H1 (cell line): ENCODE measurements around the gene ARHGEF25. TPM values are rescaled to one million over a fixed set of nuclear protein-coding genes. Genes with fewer than 3 reads are reported as not detected.
"Not testable (repeated sequence)": the region's sequence is repeated elsewhere in the genome, so short reads cannot be mapped to it uniquely, and the experiment has no call there.

ENCODE experiments used
- CTCF ChIA-PET: fragments of 300-600 bp; sonication (Branson Sonifier 250); formaldehyde crosslinking; loops from one replicate; lab custom pipeline; 2021; ENCODE audit not compliant: partially characterized antibody; lab: Charles Lee
- POLR2A ChIA-PET: fragments of 300-600 bp; sonication (Branson Sonifier 250); formaldehyde crosslinking; loops from one replicate; lab custom pipeline; 2021; ENCODE audit warnings: inconsistent platforms; ENCODE audit not compliant: partially characterized antibody; lab: Charles Lee
- DNase-seq, 2 experiments: peaks; one replicate each; pipeline versions ENCODE4 v3.0.0 to v3.0.0-alpha.2; 2010 to 2022; ENCODE audit warnings: low spot score in 2 of 2, low read depth in 1 of 2, mixed read lengths in 1 of 2
- FAIRE-seq: peaks from 2 replicates; lab custom pipeline; 2011; peaks lifted over from hg19 to GRCh38; lab: Jason Lieb, UNC
- H2AFZ ChIP-seq: 2 replicates; pipeline ENCODE4 v1.8.1; 2012; ENCODE audit warnings: low read length, inconsistent platforms
- H2AK5ac ChIP-seq: 2 replicates; pipeline ENCODE4 v1.6.1; 2013; ENCODE audit warnings: low read depth, low read length
- H2BK120ac ChIP-seq: replicated peaks from 2 replicates; pipeline ENCODE3; 2013; ENCODE audit warnings: low read depth, low read length, inconsistent platforms
- H2BK12ac ChIP-seq: 2 replicates; pipeline ENCODE4 v1.6.1; 2013; ENCODE audit warnings: low read depth, low read length
- H2BK15ac ChIP-seq: 2 replicates; pipeline ENCODE4 v1.6.1; 2013; ENCODE audit warnings: low read length
- H2BK20ac ChIP-seq: 2 replicates; pipeline ENCODE4 v1.6.1; 2013; ENCODE audit warnings: low read length
- H2BK5ac ChIP-seq: 2 replicates; pipeline ENCODE4 v1.6.1; 2013; ENCODE audit warnings: low read depth, low read length
- H3K14ac ChIP-seq: 2 replicates; pipeline ENCODE4 v1.6.1; 2013; ENCODE audit warnings: inconsistent platforms; ENCODE audit not compliant: insufficient read length
- H3K18ac ChIP-seq: 2 replicates; pipeline ENCODE4 v1.6.1; 2013; ENCODE audit warnings: low read length; ENCODE audit errors: extremely low read depth
- H3K23ac ChIP-seq: 2 replicates; pipeline ENCODE4 v1.6.1; 2013; ENCODE audit warnings: inconsistent platforms; ENCODE audit not compliant: insufficient read length
- H3K23me2 ChIP-seq: 2 replicates; pipeline ENCODE4 v1.6.1; 2013; ENCODE audit warnings: low read depth, low read length
- H3K27ac ChIP-seq: 2 replicates; pipeline ENCODE4 v1.6.1; 2011; ENCODE audit warnings: low read depth, low read length, inconsistent platforms
- H3K27me3 ChIP-seq, 4 experiments: replicated peaks in 1 of 4; 1 replicate in 1 of 4; 2 replicates in 3 of 4; pipeline versions ENCODE4 v1.6.1 to v1.8.1; 2011 to 2013; ENCODE audit warnings: low read length in 3 of 4, mild to moderate bottlenecking in 3 of 4, inconsistent platforms in 2 of 4, mixed read lengths in 2 of 4, moderate library complexity in 1 of 4; ENCODE audit not compliant: control insufficient read depth in 3 of 4, insufficient read depth in 3 of 4; ENCODE audit errors: extremely low read depth in 1 of 4
- H3K36me3 ChIP-seq, 4 experiments: 2 replicates each; pipeline versions ENCODE4 v1.6.1 to v1.8.1; 2011 to 2013; ENCODE audit warnings: mild to moderate bottlenecking in 4 of 4, low read length in 3 of 4, moderate library complexity in 2 of 4, control low read depth in 1 of 4, inconsistent platforms in 1 of 4; ENCODE audit not compliant: insufficient read depth in 4 of 4, control insufficient read depth in 2 of 4
- H3K4ac ChIP-seq: replicated peaks from 2 replicates; pipeline ENCODE3; 2013; ENCODE audit warnings: low read length, low read depth, mixed read lengths, inconsistent platforms; ENCODE audit not compliant: insufficient read length
- H3K4me1 ChIP-seq, 4 experiments: replicated peaks in 1 of 4; 1 replicate in 1 of 4; 2 replicates in 3 of 4; pipeline versions ENCODE4 v1.6.1 to v1.8.1; 2011 to 2013; ENCODE audit warnings: low read length in 3 of 4, inconsistent platforms in 2 of 4, mixed read lengths in 1 of 4; ENCODE audit not compliant: insufficient read depth in 4 of 4, control insufficient read depth in 3 of 4
- H3K4me2 ChIP-seq, 2 experiments: 2 replicates each; pipeline versions ENCODE4 v1.6.1 to v1.8.1; 2011 to 2013; ENCODE audit warnings: low read depth in 2 of 2, low read length in 2 of 2, control low read depth in 1 of 2, inconsistent platforms in 1 of 2, mild to moderate bottlenecking in 1 of 2; ENCODE audit not compliant: insufficient read depth in 1 of 2
- H3K4me3 ChIP-seq, 4 experiments: fragments of 200-600, 300-600 bp in 1 of 4; sonication (generic), shearing (Covaris generic), sonication (Bioruptor Twin) in 1 of 4; 2 replicates each; pipeline versions ENCODE4 v1.5.1 to v1.8.1; 2011 to 2016; ENCODE audit warnings: low read length in 4 of 4, low read depth in 3 of 4, control low read depth in 2 of 4, inconsistent platforms in 2 of 4, mild to moderate bottlenecking in 2 of 4, mixed read lengths in 1 of 4, moderate library complexity in 1 of 4; ENCODE audit not compliant: insufficient read depth in 2 of 4; ENCODE audit errors: extremely low read depth in 1 of 4
- H3K56ac ChIP-seq: replicated peaks from 2 replicates; pipeline ENCODE3; 2013; ENCODE audit warnings: low read depth, mild to moderate bottlenecking, mixed read lengths, low read length, inconsistent platforms; ENCODE audit not compliant: insufficient read length
- H3K79me1 ChIP-seq: 2 replicates; pipeline ENCODE4 v1.6.1; 2013; ENCODE audit warnings: low read depth, low read length, control low read depth
- H3K79me2 ChIP-seq, 2 experiments: 2 replicates each; pipeline versions ENCODE4 v1.6.1 to v1.8.1; 2012 to 2013; ENCODE audit warnings: low read length in 2 of 2, mild to moderate bottlenecking in 2 of 2, inconsistent platforms in 1 of 2; ENCODE audit not compliant: insufficient read depth in 2 of 2, control insufficient read depth in 1 of 2
- H3K9ac ChIP-seq, 4 experiments: replicated peaks in 1 of 4; 1 replicate in 1 of 4; 2 replicates in 3 of 4; pipeline versions ENCODE4 v1.6.1 to v1.8.1; 2011 to 2013; ENCODE audit warnings: low read depth in 3 of 4, low read length in 3 of 4, control low read depth in 2 of 4, mild to moderate bottlenecking in 2 of 4, moderate library complexity in 2 of 4, inconsistent platforms in 1 of 4; ENCODE audit errors: extremely low read depth in 1 of 4
- H3K9me3 ChIP-seq, 2 experiments: 2 replicates each; pipeline versions ENCODE4 v1.6.1 to v1.8.1; 2012 to 2013; ENCODE audit warnings: mild to moderate bottlenecking in 2 of 2, moderate library complexity in 2 of 2, control low read depth in 1 of 2, inconsistent platforms in 1 of 2, low read depth in 1 of 2, low read length in 1 of 2, mixed read lengths in 1 of 2; ENCODE audit not compliant: insufficient read depth in 2 of 2
- H4K20me1 ChIP-seq, 2 experiments: replicated peaks in 1 of 2; 2 replicates each; pipeline versions ENCODE3 to v1.8.1; 2011 to 2013; ENCODE audit warnings: inconsistent platforms in 2 of 2, low read length in 2 of 2, mild to moderate bottlenecking in 1 of 2; ENCODE audit not compliant: insufficient read depth in 2 of 2, control insufficient read depth in 1 of 2
- H4K5ac ChIP-seq: 2 replicates; pipeline ENCODE4 v1.6.1; 2013; ENCODE audit warnings: low read length, low read depth, mixed read lengths, inconsistent platforms; ENCODE audit not compliant: insufficient read length
- H4K8ac ChIP-seq: 2 replicates; pipeline ENCODE4 v1.8.0; 2013; ENCODE audit warnings: mild to moderate bottlenecking, moderate library complexity, low read length, inconsistent platforms; ENCODE audit not compliant: insufficient read depth; ENCODE audit errors: extremely low read depth
- H4K91ac ChIP-seq: replicated peaks from 2 replicates; pipeline ENCODE3; 2013; ENCODE audit warnings: low read length, mixed read lengths, inconsistent platforms; ENCODE audit not compliant: insufficient read length
- SIN3A ChIP-seq, 2 experiments: IDR thresholded peaks in 1 of 2; conservative IDR thresholded peaks in 1 of 2; 2 replicates each; pipeline ENCODE4 v1.6.1; 2011 to 2012; ENCODE audit warnings: low read length in 2 of 2, improper control_type of control experiment in 1 of 2, low read depth in 1 of 2, mild to moderate bottlenecking in 1 of 2
- WGBS, 2 experiments: shearing (Covaris generic) in 1 of 2; methylation state at CpG; one replicate each; pipeline versions ENCODE4 v1.1.6 to v1.1.7; 2013 to 2015; ENCODE audit warnings: low lambda C conversion rate in 2 of 2, mixed read lengths in 2 of 2, inconsistent platforms in 1 of 2, low coverage in 1 of 2, missing lambda C conversion rate in 1 of 2; ENCODE audit not compliant: insufficient replicate concordance in 2 of 2, insufficient coverage in 1 of 2, insufficient read length in 1 of 2; ENCODE audit errors: extremely low coverage in 1 of 2, missing lambda C conversion rate in 1 of 2; 5-methylcytosine and 5-hydroxymethylcytosine counted together
- polyA plus RNA-seq, 7 experiments: library from polyadenylated mRNA; depleted of rRNA in 3 of 7; stranded (reverse) in 5 of 7; unstranded in 2 of 7; fragments of >200 nt in 5 of 7; fragments of 200-250 nt in 2 of 7; gene quantifications; 1 replicate in 5 of 7; 2 replicates in 1 of 7; 4 replicates in 1 of 7; pipeline versions ENCODE4 v1.2.1 to v1.2.3, GENCODE V29; 2011 to 2013; ENCODE audit warnings: missing spikeins in 2 of 7, mixed read lengths in 2 of 7
- total RNA-seq: library from RNA; stranded (reverse); fragmentation: NEBNext Ultra II Directional; extraction: Animal tissue kit (Norgen Biotek cat#: 25700); gene quantifications from 2 replicates; pipeline ENCODE4 v1.2.1, GENCODE V29; 2021

ARHGEF25 gene
- total and polyA plus RNA-seq, 2 of the 8 experiments (the other 6 are each of a cell fraction or from before 2014, with no cell fraction given): 5.9 to 8.8 TPM

DNA sequence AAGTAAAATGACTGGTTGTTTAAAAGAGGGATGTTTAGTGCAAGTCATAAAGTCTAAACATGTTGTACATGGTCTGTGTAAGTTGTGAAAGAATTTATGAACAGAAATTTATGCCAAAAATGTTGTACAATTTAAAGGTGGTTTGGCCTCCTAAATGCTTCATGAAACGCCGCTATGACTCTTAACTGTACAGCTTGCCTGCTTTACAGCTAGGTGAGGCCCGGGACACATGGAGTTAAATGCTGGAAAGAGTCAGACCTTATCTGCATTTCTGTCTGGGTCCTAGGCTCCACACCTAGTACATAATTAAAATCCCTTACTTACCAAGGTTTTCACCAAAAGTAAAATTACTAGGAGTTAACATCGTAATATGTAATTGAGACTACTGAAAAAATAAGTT is 50.1 kb downstream of the ARHGEF25 start (continued):
- TF ChIP-seq SIN3A (conservative IDR thresholded peaks at IDR 0.05 in 1 of 2, IDR thresholded peaks at IDR 0.05 in 1 of 2; ENCODE audit: low read depth in 1 of 2, low read length in 2 of 2): no peak
- TF ChIP-seq, all 59 proteins: peak for 0

DNA sequence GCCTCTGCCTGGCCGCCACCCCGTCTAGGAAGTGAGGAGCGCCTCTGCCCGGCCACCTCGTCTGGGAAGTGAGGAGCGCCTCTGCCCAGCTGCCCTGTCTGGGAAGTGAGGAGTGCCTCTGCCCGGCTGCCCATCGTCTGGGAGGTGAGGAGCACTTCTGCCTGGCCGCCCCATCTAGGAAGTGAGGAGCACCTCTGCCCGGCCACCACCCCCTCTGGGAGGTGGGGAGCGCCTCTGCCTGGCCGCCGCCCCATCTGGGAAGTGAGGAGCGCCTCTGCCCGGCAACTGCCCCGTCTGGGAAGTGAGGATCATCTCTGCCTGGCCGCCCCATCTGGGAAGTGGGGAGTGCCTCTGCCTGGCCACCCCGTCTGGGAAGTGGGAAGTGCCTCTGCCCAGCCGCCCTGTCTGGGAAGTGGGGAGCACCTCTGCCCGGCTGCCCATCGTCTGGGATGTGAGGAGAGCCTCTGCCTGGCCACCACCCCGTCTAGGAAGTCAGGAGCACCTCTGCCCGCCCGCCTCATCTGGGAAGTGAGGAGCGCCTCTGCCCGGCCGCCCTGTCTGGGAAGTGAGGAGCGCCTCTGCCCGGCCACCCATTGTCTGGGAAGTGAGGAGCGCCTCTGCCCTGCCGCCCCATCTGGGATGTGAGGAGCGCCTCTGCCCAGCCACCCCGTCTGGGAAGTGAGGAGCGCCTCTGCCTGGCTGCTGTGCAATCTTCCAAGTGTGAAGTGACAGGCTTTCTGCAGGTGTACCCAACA is 54.0 kb downstream of the ARHGEF25 start:
- FAIRE-seq, H3K79me2 ChIP-seq, H3K23ac ChIP-seq, DNase-seq, H2AK5ac ChIP-seq, CTCF ChIA-PET, H4K91ac ChIP-seq, H3K9ac ChIP-seq, H3K4me2 ChIP-seq, H3K27ac ChIP-seq, H3K79me1 ChIP-seq, H3K56ac ChIP-seq, H4K8ac ChIP-seq, H2AFZ ChIP-seq, POLR2A ChIA-PET, H3K4ac ChIP-seq, H3K14ac ChIP-seq, H2BK15ac ChIP-seq, H2BK5ac ChIP-seq, H2BK120ac ChIP-seq, H2BK20ac ChIP-seq, H3K23me2 ChIP-seq, H4K20me1 ChIP-seq, H3K36me3 ChIP-seq, H3K27me3 ChIP-seq, H3K18ac ChIP-seq, H4K5ac ChIP-seq, H3K4me3 ChIP-seq, H3K4me1 ChIP-seq, H2BK12ac ChIP-seq: not testable (repeated sequence)
- peaks cover 15 to 33% of the 10 kb centered on the region in 2 experiments for H3K9me3 ChIP-seq
- 85% methylated on average over 24 of the region's 34 CpGs; no CpG with 5 or more reads in 1 of the 2 experiments for WGBS, 2 experiments
